HG03460 (cell line): ENCODE measurements around the gene AQP12B.
"Not testable (repeated sequence)": the region's sequence is repeated elsewhere in the genome, so short reads cannot be mapped to it uniquely, and the experiment has no call there.

ENCODE experiments used
- ATAC-seq: cut with Tn5 transposase; IDR thresholded peaks from one replicate; pipeline ENCODE4 v1.9.1; 2021; ENCODE audit not compliant: unreplicated experiment

The AQP12B gene

DNA sequence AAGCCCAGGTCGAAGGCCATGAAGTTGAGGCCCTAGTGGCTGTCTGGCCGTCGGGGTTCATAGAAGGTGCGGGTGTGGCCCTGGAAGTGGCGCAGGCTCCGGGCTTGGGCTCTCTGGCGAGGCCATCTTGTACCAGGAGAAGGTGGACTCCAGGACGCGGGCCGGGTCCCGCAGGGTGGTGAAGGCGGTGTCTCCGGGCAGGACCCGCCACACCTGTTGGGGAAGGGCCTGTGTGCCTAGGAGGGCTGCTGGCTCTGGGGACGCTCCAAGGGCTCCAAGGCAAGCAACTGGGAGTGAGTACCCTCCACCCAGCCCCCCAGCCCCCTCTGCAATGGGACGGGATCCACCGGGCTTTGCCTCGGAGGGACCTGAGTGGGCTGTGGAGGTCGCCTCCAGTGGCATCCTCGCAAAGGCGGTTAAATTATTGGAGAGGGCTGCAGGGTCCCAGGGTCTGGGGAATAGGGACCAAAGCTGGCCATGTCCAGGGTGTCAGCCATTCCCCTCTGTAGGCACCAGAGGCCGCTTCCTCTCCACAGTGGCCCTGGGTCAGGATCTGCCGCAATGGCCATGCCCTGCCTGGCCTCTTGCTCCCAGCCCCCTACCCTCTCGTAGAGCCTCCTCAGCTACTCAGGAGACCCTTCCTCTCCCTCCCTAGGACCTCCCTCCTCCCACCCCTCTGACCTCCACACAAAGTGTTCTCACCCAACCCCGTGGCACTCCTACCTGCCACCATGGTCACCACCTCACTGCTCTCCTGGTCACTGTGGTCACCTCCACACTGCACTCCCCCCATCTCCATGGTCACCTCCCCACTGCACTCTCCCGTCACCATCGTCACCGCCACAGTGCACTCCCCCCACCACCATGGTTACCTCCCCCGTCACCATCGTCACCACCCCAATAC is 19.3 kb upstream of the AQP12B start:
- no peak for ATAC-seq

DNA sequence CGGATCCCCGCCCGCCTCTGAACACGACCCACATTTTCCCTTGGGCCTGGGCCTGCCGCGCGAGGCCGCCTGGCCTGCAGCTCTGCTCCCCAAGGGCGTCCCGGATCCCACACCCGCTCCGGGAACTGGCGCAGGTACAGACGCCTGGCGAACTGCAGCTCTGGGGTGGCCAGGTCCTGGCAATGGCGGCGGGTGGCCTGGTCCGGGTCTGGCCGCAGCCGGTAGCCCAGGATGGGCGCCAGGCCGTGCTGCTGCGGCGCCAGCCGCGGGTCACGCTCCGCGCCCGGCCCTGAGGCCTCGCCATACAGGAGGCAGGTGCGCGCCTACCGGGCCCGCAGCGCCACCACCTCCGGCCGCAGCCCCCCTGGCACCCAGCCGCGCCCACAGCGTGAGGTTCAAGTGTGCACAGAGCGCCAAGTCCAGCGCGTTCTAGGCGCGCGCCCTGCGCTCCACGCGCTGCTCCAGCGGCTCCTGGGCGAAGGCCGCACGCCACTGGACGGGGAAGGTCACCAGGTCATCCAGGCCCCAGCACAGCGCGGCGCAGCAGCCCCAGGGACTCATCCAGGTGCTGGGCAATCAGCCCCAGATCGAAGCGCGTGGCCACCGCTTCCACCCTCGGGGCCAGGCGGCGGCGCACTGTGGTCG is 18.5 kb upstream of the AQP12B start:
- ATAC-seq, result no peak

DNA sequence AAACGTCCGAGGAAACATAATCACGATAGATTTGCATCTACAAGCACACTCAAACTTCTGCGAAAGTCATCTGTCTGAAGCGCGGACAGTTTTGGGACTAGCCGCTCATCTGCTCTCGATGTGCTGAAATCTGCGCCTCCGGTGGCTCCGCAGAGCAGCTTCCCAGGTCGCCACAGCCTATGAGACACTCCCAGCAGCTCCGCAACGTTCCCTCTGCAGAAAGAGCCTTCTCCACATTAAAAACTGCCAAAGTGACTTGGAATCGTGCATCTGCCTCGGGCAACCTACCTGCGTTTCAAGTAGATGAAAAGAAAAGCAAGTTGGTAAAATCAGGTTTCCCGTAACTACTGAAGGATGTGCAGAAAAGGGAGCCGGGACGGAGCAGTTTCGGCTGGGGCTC is 17.9 kb upstream of the AQP12B start:
- not testable (repeated sequence) for ATAC-seq

DNA sequence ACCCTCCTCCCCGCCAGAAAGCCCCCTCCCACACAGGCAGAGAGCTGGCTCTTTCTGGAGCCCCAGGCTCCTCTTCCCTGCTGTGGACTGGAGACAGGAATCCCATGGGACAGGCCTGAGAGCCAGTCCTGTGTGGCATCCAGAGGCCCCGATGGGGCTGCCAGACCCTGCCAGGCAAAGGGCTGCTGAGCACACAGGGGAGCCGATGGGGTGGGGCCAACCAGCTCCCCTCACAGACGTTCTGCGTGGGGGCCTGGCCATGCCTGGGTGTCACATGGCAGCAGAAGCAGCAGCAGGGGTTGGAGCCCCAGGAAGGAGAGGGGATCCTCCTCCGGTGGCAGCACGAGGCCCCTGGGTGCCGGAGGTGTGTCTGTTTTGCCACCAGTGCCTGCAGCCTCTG is 17.1 kb upstream of the AQP12B start:
- not testable (repeated sequence) for ATAC-seq

DNA sequence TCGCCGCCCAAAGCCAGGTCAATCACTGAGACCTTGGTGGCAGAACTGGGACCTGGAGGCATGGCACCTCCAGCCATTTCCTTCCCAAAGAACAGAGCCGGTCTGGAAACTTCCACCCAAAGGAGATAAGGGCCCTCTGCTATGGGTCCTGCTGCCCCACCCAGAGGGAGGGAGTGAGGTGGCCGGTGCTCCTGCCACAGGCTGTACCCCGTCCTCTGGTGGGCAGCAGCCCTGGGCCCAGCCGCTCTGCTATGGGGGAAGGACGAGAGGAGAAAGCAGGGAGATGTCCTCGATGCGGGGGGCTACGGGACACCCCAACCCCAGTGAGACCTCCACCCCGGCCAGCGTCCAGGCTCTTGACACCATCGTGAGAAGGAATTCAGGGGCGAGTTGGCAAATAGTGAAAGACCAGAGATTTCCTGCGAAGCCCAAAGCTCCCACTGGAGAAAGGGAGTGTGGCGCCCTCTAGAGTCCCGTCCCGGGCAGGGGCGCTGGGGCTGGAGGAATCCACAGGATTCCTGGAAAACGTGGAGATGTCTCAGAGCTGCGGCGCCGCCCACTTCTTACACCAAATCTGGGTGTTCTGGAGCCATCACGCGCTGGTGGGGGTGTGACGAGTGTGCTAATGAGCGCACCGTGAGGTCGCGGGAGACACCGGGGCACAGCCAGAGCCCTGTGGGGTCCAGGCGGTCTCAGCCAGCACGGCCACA is 16.3 kb upstream of the AQP12B start:
- not testable (repeated sequence) for ATAC-seq

DNA sequence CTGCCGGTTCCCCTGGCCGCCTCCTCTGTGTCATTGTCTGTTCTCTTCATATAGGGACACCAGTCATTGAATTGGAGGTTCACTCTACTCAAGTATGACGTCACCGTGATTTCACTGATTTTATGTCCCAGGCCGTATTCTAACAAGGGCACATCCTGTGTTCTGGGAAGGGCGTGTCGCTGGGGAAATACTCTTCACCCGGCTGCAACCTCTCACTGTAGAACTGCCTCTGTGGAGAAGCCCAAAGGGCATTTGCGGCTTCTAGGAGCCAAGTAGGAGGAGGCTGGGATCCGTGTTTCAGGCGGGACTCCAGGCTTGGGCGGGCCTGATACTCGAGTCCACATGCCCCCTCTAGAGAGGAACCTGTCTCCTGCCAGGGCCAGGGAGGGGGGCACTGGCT is 13.8 kb upstream of the AQP12B start:
- not testable (repeated sequence) for ATAC-seq

DNA sequence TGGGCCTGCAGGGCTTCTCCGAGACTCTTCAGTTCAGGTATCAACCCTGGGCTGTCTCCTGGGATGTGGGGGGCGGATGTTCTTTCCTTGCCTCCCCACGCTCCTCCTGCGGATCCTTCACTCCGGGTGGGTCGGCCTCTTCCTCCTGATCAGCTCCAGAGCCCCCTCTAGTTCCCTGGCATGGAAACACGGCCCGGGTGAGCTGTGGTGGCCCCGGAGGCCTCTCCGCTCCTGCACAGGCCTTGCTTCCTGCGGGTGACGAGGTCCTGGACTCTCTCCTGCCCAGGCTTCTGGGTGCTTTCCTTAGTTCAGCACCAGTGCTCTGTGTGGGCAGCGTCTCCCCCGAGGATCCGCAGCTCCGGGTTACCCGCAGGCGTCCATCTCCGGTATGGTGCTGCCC is 12.9 kb upstream of the AQP12B start:
- ATAC-seq, result not testable (repeated sequence)

DNA sequence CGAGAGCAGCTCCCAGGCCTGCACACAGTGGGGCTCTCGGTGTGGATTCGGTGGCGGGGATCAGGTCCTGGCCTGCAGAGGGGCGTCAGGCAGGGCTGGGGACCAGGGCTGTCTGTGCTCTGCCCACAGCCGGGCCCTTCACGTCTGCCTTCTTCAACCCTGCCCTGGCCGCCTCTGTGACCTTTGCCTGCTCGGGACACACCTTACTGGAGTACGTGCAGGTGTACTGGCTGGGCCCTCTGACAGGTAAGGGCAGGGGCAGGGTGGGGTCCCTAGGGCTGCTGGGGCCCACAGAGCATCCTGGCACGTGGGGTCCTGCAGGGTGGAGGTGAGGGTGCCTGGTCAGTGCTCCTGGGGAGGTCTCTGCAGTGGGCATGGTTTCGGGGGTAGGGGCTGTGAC is 11.6 kb upstream of the AQP12B start:
- not testable (repeated sequence) for ATAC-seq

DNA sequence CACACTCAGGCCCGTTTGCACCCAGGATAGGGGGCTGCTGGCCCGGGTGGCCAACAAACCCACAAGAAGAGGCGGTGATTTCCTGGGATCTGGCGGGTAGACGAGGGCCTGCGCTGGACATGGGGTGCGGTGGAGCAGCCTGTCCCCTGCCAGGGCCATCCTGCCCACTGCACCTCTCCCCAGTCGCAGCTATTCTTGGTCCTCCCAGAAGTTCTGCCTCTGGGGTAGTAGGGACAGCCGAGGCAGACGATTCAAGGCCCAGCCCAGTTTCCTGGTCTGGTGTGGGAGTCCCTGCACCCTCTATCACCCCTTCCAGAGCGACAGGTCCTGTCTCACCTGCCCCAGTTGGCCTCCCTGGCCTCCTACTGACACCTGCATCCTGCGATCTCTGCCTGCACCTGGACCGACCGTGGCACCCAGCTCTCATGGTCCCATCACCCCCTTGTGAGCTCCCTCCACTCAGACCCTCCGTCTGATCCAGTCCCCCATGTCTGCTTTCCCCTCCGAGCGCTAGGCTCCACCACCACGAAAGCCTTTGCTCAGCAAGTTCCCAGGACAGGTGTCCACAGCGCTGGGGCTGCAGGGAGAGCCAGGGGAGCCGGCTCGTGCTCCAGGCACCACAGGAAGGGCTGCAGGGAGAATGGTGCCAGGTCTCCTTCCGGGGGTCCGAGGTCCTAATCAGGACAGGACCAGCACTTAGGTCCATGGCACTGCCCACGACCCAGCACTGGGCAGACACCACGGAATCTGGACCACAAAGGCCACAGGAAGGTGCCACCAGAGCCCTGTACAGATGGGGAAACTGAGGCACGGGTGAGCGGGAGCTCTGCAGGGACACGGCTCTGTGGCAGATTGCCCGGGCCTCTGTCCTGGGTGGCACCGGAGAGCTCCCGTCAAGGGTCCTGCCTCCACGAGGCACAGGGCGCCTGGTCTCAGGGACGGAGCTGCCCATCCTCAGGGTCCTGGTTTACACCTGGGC is 10.2 kb upstream of the AQP12B start:
- not testable (repeated sequence) for ATAC-seq

DNA sequence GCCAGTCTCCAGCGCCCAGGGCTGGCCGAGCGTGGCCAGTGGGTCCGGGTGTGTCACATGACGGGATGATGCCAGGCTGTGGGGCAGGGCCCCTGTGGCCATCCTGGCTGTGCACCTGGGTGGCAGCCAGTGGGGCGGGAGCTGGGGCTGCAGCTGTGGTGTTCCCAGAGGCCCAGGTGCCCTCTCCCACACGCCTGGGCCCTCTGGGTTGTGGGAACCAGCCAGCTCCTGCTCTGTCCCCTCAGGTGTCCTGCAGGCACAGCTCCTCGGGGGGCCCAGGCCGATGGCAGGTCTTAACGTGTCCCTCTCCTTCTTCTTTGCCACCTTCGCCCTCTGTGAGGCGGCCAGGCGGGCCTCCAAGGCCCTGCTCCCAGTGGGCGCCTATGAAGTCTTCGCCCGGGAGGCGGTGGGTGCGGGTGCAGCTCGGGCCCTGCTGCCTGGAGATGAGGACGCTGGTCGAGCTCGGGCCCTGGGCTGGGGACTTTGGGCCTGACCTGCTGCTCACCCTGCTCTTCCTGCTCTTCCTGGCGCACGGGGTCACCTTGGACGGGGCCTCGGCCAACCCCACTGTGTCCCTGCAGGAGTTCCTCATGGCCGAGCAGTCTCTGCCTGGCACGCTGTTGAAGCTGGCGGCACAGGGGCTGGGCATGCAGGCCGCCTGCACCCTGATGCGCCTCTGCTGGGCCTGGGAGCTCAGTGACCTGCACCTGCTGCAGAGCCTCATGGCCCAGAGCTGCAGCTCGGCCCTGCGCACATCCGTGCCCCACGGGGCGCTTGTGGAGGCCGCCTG is 9.1 kb upstream of the AQP12B start, which contains the start of gene AQP12A:
Gene AQP12A (plus strand): TSS at position 236 of the 790 bp plus-strand sequence. CDS start 48 bp downstream, at position 284.
- ATAC-seq, result not testable (repeated sequence)

DNA sequence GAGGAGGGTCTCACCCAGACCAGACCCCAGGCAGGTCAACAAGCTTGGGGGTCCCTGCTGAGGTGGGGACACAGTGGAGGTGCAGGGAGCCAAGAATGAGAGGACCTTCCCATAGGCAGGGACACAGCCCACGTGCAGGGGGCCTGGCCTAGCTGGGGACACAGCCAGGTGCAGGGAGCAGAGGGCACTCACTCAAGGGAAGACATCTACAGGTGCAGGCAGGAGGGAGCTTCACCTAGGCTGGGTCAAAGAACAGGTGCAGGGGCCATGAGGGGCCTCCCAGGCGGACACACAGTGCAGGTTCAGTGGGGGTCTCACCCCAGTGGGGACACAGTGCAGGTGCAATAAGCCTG is 8.4 kb upstream of the AQP12B start:
- ATAC-seq, result not testable (repeated sequence)

DNA sequence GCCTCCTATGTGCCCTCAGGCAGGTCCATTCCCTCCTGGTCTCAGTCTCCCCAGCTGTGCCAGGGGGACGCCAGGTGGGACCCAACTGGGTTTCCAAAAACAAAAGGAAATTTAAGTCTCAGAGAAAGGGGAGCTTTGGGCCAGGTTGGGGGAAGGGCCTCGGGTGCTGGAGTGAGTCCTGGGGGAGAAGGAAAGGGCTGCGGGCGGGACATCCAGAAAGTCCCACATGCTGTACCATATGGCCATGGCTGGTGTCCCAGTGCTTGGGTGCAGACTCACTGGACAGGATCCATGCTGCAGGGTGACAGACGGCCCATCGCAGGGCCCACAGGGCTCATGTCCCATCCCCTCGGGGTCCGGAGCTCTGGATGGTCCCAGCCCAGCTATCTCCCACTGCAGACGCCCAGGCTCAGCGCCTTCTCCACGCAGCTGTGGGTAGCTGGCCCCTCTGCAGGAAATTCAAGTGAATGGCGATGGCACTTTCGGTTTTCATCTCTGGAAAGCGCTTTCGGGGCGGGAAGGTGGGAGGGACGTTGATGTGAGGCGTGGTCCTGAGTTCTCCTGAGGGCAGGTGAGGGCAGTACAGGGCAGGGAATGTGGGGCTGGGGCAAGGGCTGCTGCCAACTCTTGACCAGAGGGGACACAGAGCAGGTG is 7.9 kb upstream of the AQP12B start:
- ATAC-seq, result not testable (repeated sequence)

DNA sequence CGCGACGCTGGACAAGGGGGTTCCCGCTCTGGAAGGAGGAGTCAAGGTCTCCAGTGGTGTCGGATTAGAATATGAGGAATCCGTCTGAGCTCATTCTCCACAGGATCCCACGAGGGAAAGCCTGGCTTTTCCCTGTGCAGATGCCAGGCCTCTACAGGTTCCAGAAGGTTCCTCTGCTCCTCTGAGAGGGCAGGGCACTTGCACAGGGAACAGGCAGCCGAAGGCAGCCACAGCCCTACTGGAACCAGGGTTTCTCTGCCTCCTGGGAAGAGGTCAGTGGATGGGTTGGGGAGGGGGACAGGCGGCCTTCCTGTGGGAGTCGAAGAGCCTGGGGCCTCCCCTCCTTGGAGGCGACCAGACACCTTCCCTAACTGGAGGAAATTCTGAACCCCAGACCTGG is 7.3 kb upstream of the AQP12B start:
- ATAC-seq, result no peak

DNA sequence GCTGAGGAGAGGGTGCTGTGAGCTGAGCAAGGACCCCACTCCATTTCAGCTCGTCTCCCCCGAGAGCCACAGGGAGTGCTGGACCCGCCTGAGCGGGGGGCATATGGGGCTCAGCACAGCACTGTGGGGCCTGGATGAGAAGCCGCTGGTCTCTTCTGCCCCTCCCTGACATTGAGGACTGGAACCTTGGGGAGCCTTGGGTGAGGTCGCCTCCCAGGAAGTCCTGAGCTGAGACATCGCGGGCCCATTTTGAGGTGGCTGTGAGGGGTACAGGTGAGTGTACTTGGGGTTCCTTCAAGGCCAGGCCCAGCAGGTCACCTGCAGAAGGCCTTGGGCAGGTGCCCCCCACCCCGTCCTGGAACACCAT is 5.9 kb upstream of the AQP12B start:
- no peak for ATAC-seq

DNA sequence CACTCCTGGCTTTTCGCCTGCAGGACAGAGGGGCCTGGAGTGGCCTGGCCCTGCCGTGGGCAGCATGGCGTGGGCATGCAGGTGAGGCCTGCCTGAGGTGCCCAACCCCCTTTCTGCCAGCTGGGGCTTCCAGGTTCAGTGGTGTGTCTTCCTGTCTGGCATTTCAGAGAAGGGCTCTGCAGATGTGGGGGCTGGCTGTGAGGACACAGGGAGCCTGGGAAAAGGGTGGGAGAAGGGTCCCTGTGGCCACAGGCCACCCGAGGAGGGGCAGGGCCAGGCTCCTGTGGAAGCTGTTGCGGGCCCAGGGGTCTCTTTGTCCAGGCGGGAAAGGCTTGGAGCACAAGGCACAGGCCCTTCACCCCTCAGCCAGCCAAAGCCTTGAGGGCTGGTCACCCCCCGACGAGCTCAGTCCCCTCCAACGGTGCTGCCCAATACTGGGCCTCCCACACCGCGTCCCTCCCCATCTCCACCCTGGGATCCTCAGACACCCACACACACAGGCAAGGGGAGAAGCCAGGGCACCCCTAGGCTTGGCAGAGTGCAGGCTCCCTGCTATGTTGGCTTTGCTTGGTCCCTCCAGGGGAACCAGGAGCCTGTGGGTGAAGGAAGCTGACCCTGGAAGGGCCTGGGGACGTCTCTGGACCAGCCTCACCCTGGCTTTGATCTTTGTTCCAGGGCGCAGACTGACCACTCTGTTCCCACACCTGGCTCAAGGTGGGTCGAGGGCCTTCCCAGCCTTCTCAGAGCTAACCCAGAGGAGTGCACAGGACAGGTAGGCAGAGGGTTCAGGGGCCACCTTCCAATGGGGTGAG is 5.3 kb upstream of the AQP12B start:
- ATAC-seq, result no peak

DNA sequence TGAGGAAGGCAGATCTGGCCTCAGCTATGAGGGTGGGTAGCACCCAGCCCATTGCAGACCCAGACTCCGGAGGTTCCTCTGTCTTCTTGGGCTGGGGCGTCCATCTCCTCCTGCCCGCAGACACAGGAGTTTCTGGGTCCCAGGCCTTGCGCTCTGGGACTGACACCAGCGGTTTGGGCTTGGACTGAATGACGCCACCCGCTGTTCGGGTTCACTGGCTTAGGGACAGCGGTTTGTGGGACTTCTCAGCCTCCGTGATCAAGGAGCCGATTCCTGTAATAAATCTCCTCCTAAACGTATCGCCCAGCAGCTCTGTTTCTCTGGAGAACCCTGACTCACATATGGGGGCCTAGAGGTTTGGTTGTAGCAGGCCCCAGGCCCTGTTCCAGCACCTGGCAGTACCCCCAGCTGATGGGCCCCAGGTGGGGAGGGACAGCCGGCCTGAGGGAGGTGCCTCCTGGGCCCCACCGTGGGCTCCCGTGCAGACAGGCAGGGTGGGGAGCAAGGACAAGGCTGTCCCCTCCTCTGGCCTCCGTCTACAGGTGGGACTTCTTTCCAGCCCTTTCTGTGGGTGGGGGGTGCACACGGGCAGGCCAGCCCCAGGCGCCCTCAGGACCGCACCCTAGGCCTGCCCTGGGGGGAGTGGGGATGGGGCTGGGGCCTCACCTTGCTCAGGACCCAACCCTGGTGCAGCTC is 4.5 kb upstream of the AQP12B start:
- no peak for ATAC-seq

DNA sequence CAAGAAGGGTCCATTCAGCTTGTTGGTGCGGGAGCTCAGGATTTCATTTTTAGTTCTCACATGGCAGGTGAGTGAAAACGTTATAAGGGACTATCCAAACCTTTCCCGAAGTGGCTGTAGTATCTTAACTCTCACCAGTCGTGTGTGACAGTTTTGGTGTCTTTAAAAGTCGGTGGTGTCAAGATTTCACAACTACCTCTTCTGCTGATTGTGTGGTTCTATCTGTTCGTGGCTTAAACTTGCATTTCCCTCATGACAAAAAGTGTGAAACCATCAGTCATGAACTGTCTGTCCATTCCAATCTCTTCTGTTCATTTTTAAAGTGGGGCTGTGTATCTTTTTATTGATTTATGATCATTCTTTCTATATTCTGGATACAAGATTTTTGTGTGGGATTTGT is 3.8 kb upstream of the AQP12B start:
- ATAC-seq, result no peak
